C1 segment of cervical spinal cord (tissue), 14 donors: ENCODE results near the gene SYT5.

Experiments
- DNase-seq, 14 donors: peaks; one replicate each; lab custom pipeline; 2025; lab: John Stamatoyannopoulos, UW

SYT5 gene

GRCh38 chr19:55147545-55148251, 32.4 kb downstream of the SYT5 start:
- DNase-seq, result no peak

- DNase-seq, result no peak
Measured at GRCh38 chr19:55146705-55147273, 33.3 kb downstream of the SYT5 start.

DNA sequence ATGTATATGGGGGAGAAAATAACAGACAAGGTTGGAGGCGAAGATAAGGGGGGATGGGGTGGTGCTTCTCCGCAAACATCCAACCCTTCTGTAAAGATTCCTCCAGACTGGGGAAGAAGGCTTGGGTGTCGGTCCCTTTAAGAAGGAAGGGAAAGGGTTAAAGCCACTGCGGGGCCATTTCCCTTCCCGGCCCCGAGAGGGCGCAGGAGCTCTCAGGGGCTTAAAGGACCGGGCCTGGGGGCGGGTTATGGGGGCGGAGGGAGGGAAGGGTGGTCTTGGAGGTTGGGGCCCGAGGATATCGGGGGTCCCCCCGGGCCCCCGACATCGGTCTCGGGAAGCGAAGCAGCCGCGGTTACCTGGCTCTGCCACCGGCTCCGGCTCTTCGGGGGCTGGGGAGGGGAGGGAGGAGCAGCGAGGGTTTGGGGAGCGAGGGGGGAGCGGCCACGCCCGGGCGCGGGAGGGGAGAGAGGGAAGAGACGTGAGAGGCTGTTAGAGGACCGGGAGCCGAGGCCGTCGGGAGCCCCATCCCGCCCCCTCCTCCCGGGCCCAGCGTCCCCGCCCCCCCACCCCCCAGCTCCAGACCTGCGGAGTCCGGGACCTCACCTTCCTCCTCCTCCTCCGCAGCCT, 33.9 kb downstream of the SYT5 start:
- DNase-seq, result no peak

DNA sequence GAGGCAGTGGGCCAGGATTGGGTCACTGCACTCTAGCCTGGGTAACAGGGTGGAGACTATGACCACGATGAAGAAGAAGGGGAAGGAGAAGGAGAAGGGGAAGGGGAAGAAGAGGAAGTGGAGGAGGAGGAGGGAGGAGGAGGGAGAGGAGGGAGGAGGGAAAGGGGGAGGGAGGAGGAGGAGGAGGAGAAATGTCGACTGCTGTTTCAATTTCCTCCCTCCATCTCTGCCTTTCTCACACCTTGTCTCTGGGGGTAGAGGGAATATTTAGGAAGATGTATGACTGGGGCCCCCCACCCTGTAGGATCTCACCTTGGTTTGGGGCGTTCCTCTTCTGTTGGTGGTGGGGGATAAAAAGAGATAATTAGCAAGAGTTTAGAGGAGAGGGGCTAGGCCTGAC, 34.9 kb downstream of the SYT5 start:
- no peak for DNase-seq

GRCh38 chr19:55141696-55142095, 38.4 kb downstream of the SYT5 start:
- no peak for DNase-seq

GRCh38 chr19:55137915-55138314, 42.2 kb downstream of the SYT5 start:
- no peak for DNase-seq

- no peak for DNase-seq
Measured at GRCh38 chr19:55136399-55137102, 43.5 kb downstream of the SYT5 start.

DNA sequence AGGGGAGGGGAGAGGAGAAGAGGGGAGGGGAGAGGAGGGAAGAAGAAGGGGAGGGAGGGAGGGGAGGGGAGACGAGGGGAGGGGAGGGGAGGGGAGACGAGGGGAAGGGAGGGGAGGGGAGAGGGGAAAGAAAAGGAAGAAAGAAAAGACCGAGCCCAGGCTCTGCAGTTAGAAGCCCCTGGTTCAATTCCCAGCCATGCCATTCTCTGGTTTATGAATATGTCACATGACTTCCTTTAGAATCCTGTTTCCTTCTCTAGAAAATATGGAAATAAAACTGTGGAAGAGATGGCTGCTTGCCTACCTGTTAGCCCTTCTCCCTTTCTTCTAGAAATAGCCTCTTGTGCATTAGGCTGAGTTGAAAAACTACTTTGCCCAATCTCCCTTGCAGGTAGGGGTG, 45.4 kb downstream of the SYT5 start:
- no peak for DNase-seq

GRCh38 chr19:55133639-55134444, 46.2 kb downstream of the SYT5 start:
- no peak for DNase-seq

DNA sequence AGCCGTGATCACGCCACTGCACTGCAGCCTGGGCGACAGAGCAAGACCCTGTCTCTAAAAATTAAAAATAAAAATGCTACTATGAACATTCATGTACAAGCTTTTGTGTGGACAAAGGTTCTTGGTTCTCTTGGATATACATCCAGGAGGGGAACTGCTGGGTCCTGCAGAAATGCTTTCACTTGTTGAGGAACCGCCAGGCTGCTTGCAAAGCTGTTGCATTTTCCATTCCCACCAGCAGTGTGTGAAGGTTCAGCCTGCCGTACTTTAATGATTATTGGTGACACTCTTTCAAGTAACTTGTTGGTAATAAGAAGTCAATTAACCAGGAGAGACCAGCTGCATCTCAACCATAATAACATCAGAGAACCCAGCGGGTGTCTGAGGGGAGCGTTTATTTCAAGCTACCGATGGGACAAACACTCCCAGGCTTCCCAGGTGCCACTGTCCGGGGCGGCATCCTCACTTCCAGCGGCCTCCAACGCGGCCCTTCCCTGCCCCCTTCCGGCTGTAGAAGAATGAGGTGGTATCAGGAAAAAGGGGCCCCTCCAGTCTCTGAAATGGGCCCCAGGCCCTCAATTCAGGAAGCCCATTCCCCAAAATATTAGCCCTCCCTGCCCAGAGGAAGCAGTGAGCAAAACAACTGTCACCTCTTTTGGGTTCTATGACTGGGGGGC, 47.5 kb downstream of the SYT5 start:
- DNase-seq, result no peak

- DNase-seq, result no peak
Measured at GRCh38 chr19:55131421-55131820, 48.7 kb downstream of the SYT5 start.
